ENCODE data around the gene LGMN. TPM values are rescaled to one million over a fixed set of nuclear protein-coding genes. Genes with fewer than 3 reads are reported as not detected.

LGMN gene
- total RNA-seq, 2 experiments from 2014 or later = 0.29 to 0.36 TPM

DNA sequence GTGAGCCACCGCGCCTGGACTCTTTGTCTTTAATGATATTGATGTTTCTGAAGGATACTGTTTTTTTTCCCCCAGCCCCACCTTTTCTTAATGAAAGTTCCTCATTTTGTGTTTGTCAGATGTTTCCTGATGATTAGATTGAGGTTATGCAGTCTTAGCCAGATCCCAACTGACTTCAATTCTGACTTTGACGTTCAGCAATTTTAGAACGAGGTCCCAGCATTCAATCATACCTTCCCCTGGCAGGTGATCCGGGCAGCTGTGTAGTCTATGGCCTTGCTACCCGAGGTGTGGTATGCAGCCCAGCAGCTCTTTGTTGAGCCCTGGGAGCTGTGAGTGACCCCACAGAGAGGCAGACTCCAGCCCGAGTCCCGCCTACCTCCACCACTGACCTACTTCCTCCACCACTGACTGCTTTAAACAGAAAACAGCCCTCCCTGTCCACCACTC is 82.7 kb downstream of the LGMN start:
- ChIA-PET POLR2A (no interaction called here), CTCF (no interaction called here)

DNA sequence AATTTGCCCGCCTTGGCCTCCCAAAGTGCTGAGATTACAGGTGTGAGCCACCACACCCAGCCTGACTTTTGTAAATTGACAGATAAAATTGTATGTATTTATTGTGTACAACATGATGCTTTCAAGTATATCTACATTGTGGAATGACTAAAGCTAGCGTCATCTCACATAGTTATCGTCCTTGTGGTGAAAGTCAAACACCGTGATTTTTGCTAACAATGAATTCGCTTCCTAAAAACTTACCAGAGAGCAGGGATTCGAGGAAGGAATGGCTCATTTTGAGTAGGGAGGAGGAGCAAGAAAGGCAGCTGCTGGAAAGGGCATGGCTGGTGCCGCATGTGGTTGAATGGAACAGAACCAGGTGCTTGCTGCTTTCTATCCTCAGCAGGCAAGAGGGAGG is 85.4 kb downstream of the LGMN start:
- CTCF ChIA-PET = interaction anchor here (1.3 kb wide), 1 partner anchor 19 kb away, joined by 4 read pairs; no protein-coding TSS in a partner anchor
- POLR2A ChIA-PET = no interaction called here

DNA sequence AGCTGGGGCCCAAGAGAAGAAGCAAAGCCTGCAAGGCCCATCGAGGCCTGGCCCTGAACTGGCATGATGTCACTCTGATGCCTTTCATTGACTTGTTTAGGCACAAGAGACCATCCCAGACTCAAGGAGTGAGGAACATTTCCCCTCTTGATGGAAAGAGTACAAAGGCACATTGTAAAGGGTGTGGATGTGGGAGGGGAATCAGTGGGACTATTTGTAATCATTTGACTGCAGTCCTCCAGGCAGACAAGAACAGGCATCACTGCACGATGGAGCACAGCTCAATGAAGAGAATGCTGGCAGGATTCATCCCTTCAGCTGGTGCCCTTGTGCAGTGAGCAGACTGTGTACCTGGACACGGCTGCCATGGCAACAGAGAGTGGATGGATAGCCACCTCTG is 87.9 kb downstream of the LGMN start:
- ChIA-PET CTCF (no interaction called here), POLR2A (no interaction called here)

DNA sequence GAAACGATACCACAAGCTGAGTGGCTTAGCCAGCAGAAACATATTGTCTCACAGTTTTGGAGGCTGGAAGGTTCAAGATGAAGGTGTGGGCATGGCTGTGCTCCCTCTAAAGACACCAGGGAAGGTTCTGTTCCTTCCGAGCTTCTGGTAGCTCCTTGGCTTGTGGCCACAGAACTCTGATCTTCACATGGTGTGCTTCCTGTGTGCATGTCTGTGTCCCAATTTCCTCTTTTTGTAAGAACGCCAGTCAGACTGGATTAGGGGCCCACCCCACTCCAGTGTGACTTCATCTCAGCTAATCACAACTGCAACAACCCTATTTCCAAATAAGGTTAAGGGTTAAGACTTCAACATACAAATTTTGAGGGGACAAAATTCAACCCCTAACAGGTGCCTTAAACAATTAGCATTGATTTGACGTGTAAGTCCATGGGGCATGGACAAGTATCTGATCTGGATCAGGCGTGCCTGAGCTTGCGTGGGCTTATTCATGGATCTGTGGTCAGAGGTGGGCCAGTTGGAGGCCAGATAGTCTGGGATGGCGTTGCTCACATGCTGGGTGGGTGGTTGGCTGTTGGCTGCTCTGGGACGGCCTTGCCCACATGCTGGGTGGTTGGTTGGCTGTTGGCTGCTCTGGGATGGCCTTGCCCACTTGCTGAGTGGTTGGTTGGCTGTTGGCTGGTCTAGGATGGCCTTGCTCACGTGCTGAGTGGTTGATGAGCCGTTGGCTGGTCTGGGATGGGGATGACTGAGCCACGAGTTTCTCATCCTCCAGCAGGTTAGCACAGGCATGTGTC is 88.5 kb downstream of the LGMN start:
- CTCF ChIA-PET = no interaction called here
- POLR2A ChIA-PET = no interaction called here

DNA sequence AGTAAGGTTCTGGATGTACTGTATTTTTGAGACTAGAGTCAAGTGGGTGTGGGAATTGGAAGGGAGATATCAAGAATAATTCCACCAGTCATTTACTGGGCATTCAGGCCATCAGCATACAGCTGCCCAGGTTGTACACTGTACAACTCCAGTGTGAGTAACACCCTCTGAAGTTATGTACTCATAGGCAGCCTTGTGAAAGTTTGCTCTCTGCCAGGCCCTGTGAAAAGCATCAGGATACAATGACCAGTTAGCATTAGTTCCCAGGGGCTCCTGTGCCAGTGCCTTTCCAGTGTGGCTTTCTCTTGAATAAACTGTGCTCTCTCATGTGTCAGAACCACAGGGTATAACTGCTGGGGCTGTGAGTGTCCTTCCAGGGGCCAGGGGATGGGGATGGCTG is 89.7 kb downstream of the LGMN start:
- ChIA-PET CTCF (no interaction called here), POLR2A (interaction anchor here (0.6 kb wide), 1 partner anchor 86 kb away, joined by 9 read pairs; no protein-coding TSS in a partner anchor)

DNA sequence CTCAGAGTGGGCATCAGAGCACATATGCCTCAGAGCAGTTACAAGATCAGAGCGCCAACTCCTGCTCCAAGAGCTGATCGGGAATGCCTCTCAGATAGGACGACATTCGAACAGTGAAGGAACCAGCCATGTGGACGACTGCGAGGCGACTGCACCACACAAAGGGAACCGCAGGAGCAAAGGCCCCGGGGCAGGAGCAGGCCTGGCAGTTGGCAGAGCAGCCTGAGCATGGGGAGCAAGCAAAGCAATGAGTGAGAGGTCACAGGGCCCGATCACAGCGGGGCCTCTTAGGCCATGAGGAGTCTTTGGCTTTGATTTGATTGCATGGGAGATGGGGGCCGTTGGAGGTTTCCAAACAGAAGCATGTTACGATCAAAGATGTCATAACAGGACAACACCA is 90.3 kb downstream of the LGMN start:
- CTCF ChIA-PET = no interaction called here
- POLR2A ChIA-PET = interaction anchor here (0.6 kb wide), 1 partner anchor 85 kb away, joined by 9 read pairs; no protein-coding TSS in a partner anchor

DNA sequence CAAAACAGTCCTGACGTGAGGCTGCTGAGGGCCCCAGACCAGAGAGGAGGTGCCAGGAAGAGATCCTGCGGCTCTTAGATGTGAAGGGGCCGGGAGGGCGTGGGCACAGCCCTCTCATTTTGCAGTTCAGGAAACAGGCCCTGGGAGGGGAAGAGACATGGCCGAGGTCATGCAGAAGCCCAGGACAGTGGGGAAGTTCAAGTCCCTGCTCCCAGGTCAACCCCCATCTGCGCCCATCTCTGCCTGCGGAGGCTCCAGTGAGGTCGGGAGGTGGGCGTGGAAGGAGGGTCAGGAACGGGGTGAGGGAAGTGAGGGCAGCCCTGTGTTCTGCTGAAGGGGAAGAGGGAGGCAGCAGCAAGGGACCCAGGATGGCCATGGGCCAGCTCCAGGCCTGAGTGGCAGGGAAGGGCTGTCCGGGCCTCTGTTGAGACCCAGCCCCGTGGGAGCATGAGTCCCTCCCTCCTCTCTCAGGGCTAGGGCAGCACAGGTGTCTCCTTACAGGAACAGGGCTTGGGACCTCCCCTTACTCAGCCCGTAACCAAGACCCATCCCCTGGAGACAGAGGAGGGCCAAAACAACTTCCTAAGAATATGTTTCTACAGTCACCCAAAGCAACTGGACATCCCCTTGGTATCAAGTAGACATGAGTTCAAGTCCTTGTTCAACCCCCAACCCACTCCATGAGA is 90.8 kb downstream of the LGMN start:
- CTCF ChIA-PET = no interaction called here
- POLR2A ChIA-PET = no interaction called here

DNA sequence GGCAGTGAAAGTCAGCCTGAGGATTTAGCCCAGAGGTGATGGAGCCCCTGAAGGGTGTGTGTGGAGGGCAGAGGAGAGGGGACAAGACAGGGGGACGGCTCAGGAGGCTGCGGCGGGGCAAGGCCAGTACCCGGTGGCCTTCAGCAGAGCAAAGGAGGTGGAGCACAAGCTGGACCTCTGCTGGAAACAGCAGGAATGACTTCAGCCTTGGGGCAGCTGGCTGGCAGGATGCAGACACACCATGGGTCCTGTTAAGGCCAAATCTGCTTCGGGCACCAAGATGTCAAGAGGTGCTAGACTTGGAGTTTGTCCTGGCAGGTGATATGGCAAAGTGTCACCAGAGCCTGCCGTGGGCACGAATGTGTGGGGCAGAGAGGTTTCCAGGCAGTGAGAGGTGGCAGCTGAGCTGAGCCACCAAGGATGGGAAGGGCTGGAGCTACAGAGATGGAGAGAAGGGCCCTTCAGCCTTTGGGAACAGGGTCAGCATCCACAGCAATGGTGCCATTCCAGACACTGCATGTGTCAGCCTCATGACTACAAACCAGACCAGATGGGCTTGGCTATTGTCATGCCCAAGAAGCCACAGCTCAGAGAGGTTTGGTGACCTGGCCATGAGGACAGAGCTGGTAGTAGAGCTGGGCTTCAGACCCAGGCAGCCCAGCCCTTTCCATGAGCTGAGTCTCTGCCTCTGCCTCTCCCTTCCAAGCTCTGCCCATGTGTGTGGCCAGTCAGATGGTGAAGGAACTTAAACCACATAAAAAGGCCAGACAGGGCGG is 91.9 kb downstream of the LGMN start:
- CTCF ChIA-PET = no interaction called here
- POLR2A ChIA-PET = no interaction called here

DNA sequence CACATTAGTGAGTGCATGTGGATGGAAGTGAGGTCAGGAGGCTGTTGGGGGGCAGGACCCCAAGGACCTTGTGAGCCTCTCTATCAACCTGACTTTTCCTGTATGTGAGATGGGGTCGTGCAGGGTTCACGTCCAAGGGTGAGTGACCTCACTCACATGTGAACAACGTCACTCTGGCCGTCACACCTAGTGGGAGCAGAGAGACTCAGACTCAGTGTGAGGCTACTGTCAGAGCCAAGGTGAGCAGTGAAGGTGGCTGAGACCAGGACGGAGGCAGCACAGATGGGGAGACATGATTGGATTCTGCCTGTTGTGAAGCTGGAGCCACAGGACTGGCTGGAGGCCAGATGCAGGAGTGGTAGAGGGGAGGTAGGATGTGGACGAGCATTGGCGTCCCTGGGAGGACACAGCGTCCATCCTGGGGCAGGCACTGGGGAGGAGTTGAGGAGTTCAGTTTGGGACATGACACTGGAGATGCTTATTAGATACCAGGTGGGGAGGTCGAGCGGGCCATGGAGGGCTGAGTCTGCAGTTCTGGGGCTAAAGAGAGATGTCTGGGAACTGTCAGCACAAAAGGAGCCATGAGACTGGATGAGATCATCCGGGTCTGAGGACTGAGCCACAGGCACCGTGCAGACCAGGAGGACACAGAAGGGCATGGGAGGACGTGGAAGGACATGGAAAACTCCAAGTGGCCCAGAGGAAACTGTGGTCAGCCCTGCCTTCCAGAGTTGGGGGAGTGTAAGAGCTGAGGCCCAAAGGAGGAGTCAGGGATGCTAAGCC is 92.8 kb downstream of the LGMN start:
- CTCF ChIA-PET = no interaction called here
- POLR2A ChIA-PET = no interaction called here

DNA sequence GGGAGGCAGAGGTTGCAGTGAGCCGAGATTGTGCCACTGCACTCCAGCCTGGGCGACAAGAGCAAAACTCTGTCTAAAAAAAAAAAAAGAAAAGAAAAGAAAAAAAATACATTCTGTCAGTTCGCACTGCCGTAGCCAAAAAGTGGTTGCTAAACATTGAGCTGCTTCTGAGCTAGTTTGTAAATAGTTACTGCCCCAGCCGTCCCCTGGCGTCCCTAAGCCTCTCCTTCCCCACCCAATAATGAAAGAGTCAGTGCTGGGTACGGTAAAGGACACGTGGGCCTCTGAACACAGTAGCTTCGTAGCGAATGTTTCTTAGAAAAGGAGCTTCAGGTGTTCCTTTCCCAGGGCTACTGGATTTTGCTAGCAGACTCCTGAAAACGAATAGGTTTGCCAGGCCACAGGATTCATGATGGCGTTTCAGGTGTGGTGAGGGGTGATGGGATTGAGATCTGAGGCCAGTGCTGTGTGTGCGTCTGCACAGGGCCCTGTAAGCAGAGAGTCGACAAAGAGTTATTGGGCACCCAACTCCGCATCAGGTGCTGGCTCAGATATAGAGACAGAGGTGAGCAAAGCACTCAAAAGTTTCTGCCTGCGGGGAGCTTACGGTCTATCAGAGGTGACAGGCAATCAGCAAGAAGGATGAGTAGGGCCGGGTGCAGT is 94.1 kb downstream of the LGMN start:
- POLR2A ChIA-PET = no interaction called here
- CTCF ChIA-PET = interaction anchor here (0.7 to 1.9 kb wide), 3 partner anchors 15 to 1300 kb away, joined by 3 to 5 read pairs (median 3); no protein-coding TSS in a partner anchor

Other genes with a start within 250 kb of the LGMN start
- 10 to 100 TPM; 61.1 to 62.2 TPM for gene RIN3, start 234.8 kb downstream of the LGMN start, total RNA-seq
- gene GOLGA5, start 45.7 kb upstream of the LGMN start, total RNA-seq = 10 to 100 TPM; 16.2 to 17.2 TPM
- not detected for gene CHGA, start 174.5 kb upstream of the LGMN start, total RNA-seq